ENCODE measurements around the gene SH2D7. TPM values are rescaled to one million over a fixed set of nuclear protein-coding genes. Genes with fewer than 3 reads are reported as not detected.
A peak's percentile ranks its signal among the peaks of the same experiment; 100 is the strongest.

The SH2D7 gene
- total and polyA plus RNA-seq, 12 donors: not detected

- no peak for TF ChIP-seq CTCF (IDR thresholded peaks at IDR 0.05)
- Histone ChIP-seq H3K27ac (peak overlapping the region in 5 of 10 donors; percentile 17 to 79 (median 56)), H3K27me3 (no peaks in the 10 kb centered on the region), H3K4me3 (no peak overlapping the region), H3K36me3 (peaks cover 0 to 13% (median 0%) of the 10 kb centered on the region in 9 donors), H3K4me1 (peaks cover 13 to 87% (median 67%) of the 10 kb centered on the region in 9 donors), H3K9me3 (no peaks in the 10 kb centered on the region)
- intact Hi-C loops (cut with DNase I): no loop called here
- DNase-seq (no peak), ATAC-seq (no peak)
- WGBS, 2 donors: 84 to 89% methylated on average over 5 of the region's 5 CpGs
Measured at GRCh38 chr15:78057803-78058202, 34.6 kb upstream of the SH2D7 start.

GRCh38 chr15:78058401-78058935 lies 33.9 kb upstream of the SH2D7 start:
- peak overlapping the region in 3 of 10 donors; percentile 6 to 61 (median 13) for H3K27ac ChIP-seq

GRCh38 chr15:78059110-78059839 lies 33.1 kb upstream of the SH2D7 start:
- peaks cover 13 to 95% (median 81%) of the 10 kb centered on the region in 9 donors for H3K4me1 ChIP-seq
- 73 to 74% methylated on average over 3 of the region's 3 CpGs for WGBS, 2 donors
- H3K27me3 ChIP-seq: no peaks in the 10 kb centered on the region
- intact Hi-C loops (cut with DNase I): no loop called here
- no peaks in the 10 kb centered on the region for H3K9me3 ChIP-seq
- no peak overlapping the region for H3K4me3 ChIP-seq
- ATAC-seq: peak in 1 of 8 donors; percentile 21
- peak overlapping the region in 3 of 10 donors; percentile 6 to 61 (median 13) for H3K27ac ChIP-seq
- DNase-seq: no peak
- H3K36me3 ChIP-seq: no peaks in the 10 kb centered on the region
- TF ChIP-seq CTCF (IDR thresholded peaks at IDR 0.05): no peak

More at GRCh38 chr15:78058401-78058935, 33.9 kb upstream of the SH2D7 start:
- WGBS, 2 donors: 92 to 94% methylated on average over 10 of the region's 10 CpGs
- Histone ChIP-seq H3K9me3 (no peaks in the 10 kb centered on the region), H3K27me3 (no peaks in the 10 kb centered on the region), H3K4me3 (no peak overlapping the region), H3K36me3 (peaks cover 0 to 7% (median 0%) of the 10 kb centered on the region in 9 donors), H3K4me1 (peaks cover 13 to 87% (median 73%) of the 10 kb centered on the region in 9 donors)
- DNase-seq: no peak
- no peak for TF ChIP-seq CTCF (IDR thresholded peaks at IDR 0.05)
- ATAC-seq: no peak
- intact Hi-C loops (cut with DNase I): no loop called here

- intact Hi-C loops (cut with DNase I): no loop called here
- TF ChIP-seq CTCF (IDR thresholded peaks at IDR 0.05): no peak
- peaks cover 14 to 97% (median 89%) of the 10 kb centered on the region in 9 donors for H3K4me1 ChIP-seq
- H3K36me3 ChIP-seq: no peaks in the 10 kb centered on the region
- peak overlapping the region in 1 of 10 donors; percentile 61 for H3K27ac ChIP-seq
- DNase-seq (no peak), ATAC-seq (no peak)
- 99% methylated on average over 5 of the region's 5 CpGs for WGBS, 2 donors
- H3K4me3 ChIP-seq: no peak overlapping the region
- H3K27me3 ChIP-seq: no peaks in the 10 kb centered on the region
- H3K9me3 ChIP-seq: no peaks in the 10 kb centered on the region
Measured at GRCh38 chr15:78060232-78060631, 32.1 kb upstream of the SH2D7 start.

Data from heart right ventricle (tissue), 16 donors.